Lower leg skin (tissue), 4 donors: ENCODE data around the gene CUL3. TPM values are rescaled to one million over a fixed set of nuclear protein-coding genes. Genes with fewer than 3 reads are reported as not detected.
"Not testable (repeated sequence)": the region's sequence is repeated elsewhere in the genome, so short reads cannot be mapped to it uniquely, and the experiment has no call there.

Experiments used
- DNase-seq, 2 donors: peaks; one replicate each; pipeline ENCODE4 v3.0.0-alpha.2; 2019; ENCODE audit warnings: low spot score in 2 of 2
- H3K4me3 ChIP-seq: fragments of 200-600 bp; sonication (generic); 2 replicates; pipeline ENCODE4 v1.5.1; 2017; ENCODE audit warnings: mild to moderate bottlenecking, low read depth; ENCODE audit not compliant: poor library complexity, severe bottlenecking
- CTCF ChIP-seq, 3 donors: fragments of 450-650 bp; IDR thresholded peaks; one replicate each; pipeline ENCODE4 v1.5.1; 2016; ENCODE audit warnings: antibody characterized with exemption in 3 of 3, mild to moderate bottlenecking in 3 of 3, moderate library complexity in 2 of 3
- POLR2A ChIP-seq, 2 donors: fragments of 450-650 bp; IDR thresholded peaks; one replicate each; pipeline ENCODE4 v1.6.1; 2016 to 2017; ENCODE audit warnings: antibody characterized with exemption in 2 of 2, mild to moderate bottlenecking in 1 of 2, moderate library complexity in 1 of 2
- WGBS, 2 donors: methylation state at CpG; one replicate each; pipeline ENCODE4 v1.1.5; 2018; 5-methylcytosine and 5-hydroxymethylcytosine counted together
- intact Hi-C: fragments of 100-400 bp; cut with DNase I; formaldehyde crosslinking; loops from one replicate; pipeline ENCODE4 v1.15.0; 2023; ENCODE audit warnings: low total_unique reads
- total RNA-seq, 4 donors: library from RNA; depleted of rRNA; stranded (reverse); fragments of >200 nt; gene quantifications; one replicate each; pipeline ENCODE4 v1.1.0, GENCODE V29; 2016

Gene CUL3
- total RNA-seq, 4 donors from 2014 or later, result 66.0 to 105 (median 82.6) TPM

GRCh38 chr2:224525774-224526173 is 59.4 kb downstream of the CUL3 start:
- WGBS, 2 donors, result 59 to 77% methylated on average over 1 of the region's 1 CpG
- no peak for TF ChIP-seq POLR2A (IDR thresholded peaks at IDR 0.05)
- no peak for TF ChIP-seq CTCF (IDR thresholded peaks at IDR 0.05)
- no peak overlapping the region for H3K4me3 ChIP-seq
- intact Hi-C loops, result no loop called here
- no peak for DNase-seq

GRCh38 chr2:224524657-224525056 is 60.5 kb downstream of the CUL3 start:
- no peak for DNase-seq
- TF ChIP-seq POLR2A (IDR thresholded peaks at IDR 0.05), result no peak
- TF ChIP-seq CTCF (IDR thresholded peaks at IDR 0.05), result no peak
- no peak overlapping the region for H3K4me3 ChIP-seq
- intact Hi-C loops, result no loop called here
- 79 to 84% methylated on average over 2 of the region's 2 CpGs for WGBS, 2 donors

GRCh38 chr2:224523626-224524577 is 61.3 kb downstream of the CUL3 start:
- no peak overlapping the region for H3K4me3 ChIP-seq
- DNase-seq, result no peak
- TF ChIP-seq POLR2A (IDR thresholded peaks at IDR 0.05) (no peak), CTCF (IDR thresholded peaks at IDR 0.05) (no peak)
- WGBS, 2 donors, result 88 to 93% methylated on average over 6 of the region's 6 CpGs
- intact Hi-C loops, result no loop called here

GRCh38 chr2:224522483-224522882 is 62.7 kb downstream of the CUL3 start:
- WGBS, 2 donors, result 92 to 98% methylated on average over 10 of the region's 10 CpGs
- intact Hi-C loops, DNase-seq: not testable (repeated sequence)

GRCh38 chr2:224520064-224520463 is 65.1 kb downstream of the CUL3 start:
- WGBS, 2 donors, result 57 to 77% methylated on average over 1 of the region's 1 CpG
- intact Hi-C loops, result no loop called here
- no peak for DNase-seq
- TF ChIP-seq POLR2A (IDR thresholded peaks at IDR 0.05) (no peak), CTCF (IDR thresholded peaks at IDR 0.05) (no peak)
- H3K4me3 ChIP-seq, result no peak overlapping the region

More at GRCh38 chr2:224522483-224522882, 62.7 kb downstream of the CUL3 start:
- H3K4me3 ChIP-seq, result not testable (repeated sequence)

GRCh38 chr2:224518806-224519580 is 66.2 kb downstream of the CUL3 start:
- no peak for DNase-seq
- H3K4me3 ChIP-seq, result no peak overlapping the region
- WGBS, 2 donors, result 83 to 87% methylated on average over 4 of the region's 4 CpGs
- intact Hi-C loops, result no loop called here
- TF ChIP-seq CTCF (IDR thresholded peaks at IDR 0.05) (no peak), POLR2A (IDR thresholded peaks at IDR 0.05) (no peak)
